Fibroblast of lung (primary cell): ENCODE measurements around the gene C9orf50. TPM values are rescaled to one million over a fixed set of nuclear protein-coding genes. Genes with fewer than 3 reads are reported as not detected.

Experiments used
- DNase-seq, 2 donors: peaks; one replicate each; pipeline versions ENCODE4 v3.0.0 to v3.0.0-alpha.2; 2010; ENCODE audit warnings: low read depth in 2 of 2
- H2AFZ ChIP-seq: 2 replicates; pipeline ENCODE4 v1.5.1; 2012; ENCODE audit warnings: low read length, control low read depth, inconsistent platforms
- H3K27ac ChIP-seq: 2 replicates; pipeline ENCODE4 v1.5.1; 2011; ENCODE audit warnings: low read length, control low read depth; ENCODE audit not compliant: insufficient read depth
- H3K27me3 ChIP-seq: 2 replicates; pipeline ENCODE4 v1.5.1; 2011; ENCODE audit warnings: mild to moderate bottlenecking, low read length; ENCODE audit not compliant: control insufficient read depth, insufficient read depth
- H3K36me3 ChIP-seq: 2 replicates; pipeline ENCODE4 v1.5.1; 2011; ENCODE audit warnings: low read length; ENCODE audit not compliant: control insufficient read depth, insufficient read depth
- H3K4me1 ChIP-seq: 2 replicates; pipeline ENCODE4 v1.5.1; 2011; ENCODE audit warnings: low read length; ENCODE audit not compliant: control insufficient read depth, insufficient read depth; ENCODE audit errors: extremely low read depth
- H3K4me2 ChIP-seq: 2 replicates; pipeline ENCODE4 v1.5.1; 2011; ENCODE audit warnings: low read length, control low read depth; ENCODE audit not compliant: insufficient read depth; ENCODE audit errors: extremely low read depth
- H3K4me3 ChIP-seq, 4 experiments: fragments of 200-600 bp in 1 of 4; sonication (generic) in 1 of 4; replicated peaks in 1 of 4; 2 replicates each; pipeline ENCODE4 v1.5.1; 2011 to 2016; ENCODE audit warnings: low read length in 4 of 4, low read depth in 3 of 4, mild to moderate bottlenecking in 3 of 4, control low read depth in 2 of 4, inconsistent platforms in 1 of 4, mixed read lengths in 1 of 4; ENCODE audit not compliant: insufficient read depth in 1 of 4; ENCODE audit errors: control extremely low read depth in 1 of 4
- H3K79me2 ChIP-seq: 2 replicates; pipeline ENCODE4 v1.5.1; 2012; ENCODE audit warnings: mild to moderate bottlenecking, low read length, inconsistent platforms; ENCODE audit not compliant: control insufficient read depth, insufficient read depth
- H3K9ac ChIP-seq: 2 replicates; pipeline ENCODE4 v1.5.1; 2011; ENCODE audit warnings: mild to moderate bottlenecking, low read length, control low read depth; ENCODE audit not compliant: insufficient read depth
- H3K9me3 ChIP-seq: 2 replicates; pipeline ENCODE4 v1.5.1; 2012; ENCODE audit warnings: low read depth, low read length; ENCODE audit not compliant: control insufficient read depth, insufficient read depth
- H4K20me1 ChIP-seq: 2 replicates; pipeline ENCODE4 v1.5.1; 2011; ENCODE audit warnings: low read length; ENCODE audit not compliant: control insufficient read depth, insufficient read depth; ENCODE audit errors: extremely low read depth
- EZH2 ChIP-seq: IDR thresholded peaks from 2 replicates; pipeline ENCODE4 v1.5.1; 2012; ENCODE audit warnings: low read length, control low read depth, mild to moderate bottlenecking; ENCODE audit errors: missing control alignments
- polyA plus RNA-seq, 2 donors: library from polyadenylated mRNA; depleted of rRNA in 1 of 2; stranded (reverse) in 1 of 2; unstranded in 1 of 2; fragments of >200 nt; gene quantifications; 2 replicates each; pipeline ENCODE4 v1.2.1, GENCODE V29; 2011 to 2012; ENCODE audit warnings: missing spikeins in 1 of 2
- total RNA-seq: library from RNA; depleted of rRNA; stranded (reverse); fragments of >200 nt; gene quantifications from 2 replicates; pipeline ENCODE4 v1.2.1, GENCODE V29; 2014
- TF ChIP-seq, protein P1 (sequence below), 2 donors: IDR thresholded peaks in 1 of 2; conservative IDR thresholded peaks in 1 of 2; 1 replicate in 1 of 2; 2 replicates in 1 of 2; pipeline ENCODE4 v1.5.1; 2011 to 2012; ENCODE audit warnings: low read length in 2 of 2, control low read depth in 1 of 2, inconsistent platforms in 1 of 2, low read depth in 1 of 2, mild to moderate bottlenecking in 1 of 2

C9orf50 gene
- total and polyA plus RNA-seq, 2 donors (not counting 1 experiment from before 2014, with no cell fraction given): 0.16 to 0.17 TPM

DNA sequence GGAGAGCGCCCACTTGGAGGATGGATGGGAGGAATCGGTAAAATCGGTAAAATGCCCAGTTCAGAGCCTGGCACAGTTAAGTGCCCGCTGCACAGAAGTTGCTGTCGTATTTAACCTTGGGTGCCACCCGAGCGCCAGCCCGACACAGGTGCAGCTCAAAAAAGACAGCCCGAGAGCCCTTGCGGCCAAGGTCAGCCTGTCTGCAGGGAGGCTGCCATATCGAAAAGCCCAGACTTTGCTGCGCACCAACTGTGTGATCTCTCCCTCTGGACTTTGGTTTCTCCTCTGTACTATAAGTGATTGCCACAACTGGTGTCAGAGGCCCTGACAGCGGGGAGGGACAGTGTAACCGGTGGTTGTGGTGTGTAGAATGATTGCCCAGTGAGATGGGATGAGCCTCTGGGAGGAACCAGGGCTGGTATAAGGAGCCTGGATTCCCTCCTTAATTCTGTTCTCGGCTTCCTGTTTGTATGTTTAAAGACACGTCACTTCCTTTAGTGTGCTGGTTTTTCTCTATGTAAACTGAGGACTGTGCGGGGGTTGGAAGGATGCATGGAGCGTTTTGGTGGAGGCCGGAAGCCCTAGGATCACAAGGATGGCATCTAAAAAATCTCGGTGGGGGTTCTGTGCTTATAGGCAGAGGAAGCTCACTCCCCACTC is 5.9 kb upstream of the C9orf50 start:
- Histone ChIP-seq H3K4me1 (peaks cover 26% of the 10 kb centered on the region), H3K36me3 (peaks cover 5% of the 10 kb centered on the region), H4K20me1 (no peaks in the 10 kb centered on the region), H3K9me3 (no peaks in the 10 kb centered on the region), H3K79me2 (peaks cover 57% of the 10 kb centered on the region), H3K27ac (peak overlapping the region; percentile 96), H3K9ac (peak overlapping the region; percentile 95), H3K4me2 (peak overlapping the region; percentile 99), H3K27me3 (no peaks in the 10 kb centered on the region), H3K4me3 (peak overlapping the region; percentile 87 to 95 (median 92)), H2AFZ (no peak overlapping the region)
- TF ChIP-seq EZH2: no peak
- peak; percentile 33 to 91 for DNase-seq

DNA sequence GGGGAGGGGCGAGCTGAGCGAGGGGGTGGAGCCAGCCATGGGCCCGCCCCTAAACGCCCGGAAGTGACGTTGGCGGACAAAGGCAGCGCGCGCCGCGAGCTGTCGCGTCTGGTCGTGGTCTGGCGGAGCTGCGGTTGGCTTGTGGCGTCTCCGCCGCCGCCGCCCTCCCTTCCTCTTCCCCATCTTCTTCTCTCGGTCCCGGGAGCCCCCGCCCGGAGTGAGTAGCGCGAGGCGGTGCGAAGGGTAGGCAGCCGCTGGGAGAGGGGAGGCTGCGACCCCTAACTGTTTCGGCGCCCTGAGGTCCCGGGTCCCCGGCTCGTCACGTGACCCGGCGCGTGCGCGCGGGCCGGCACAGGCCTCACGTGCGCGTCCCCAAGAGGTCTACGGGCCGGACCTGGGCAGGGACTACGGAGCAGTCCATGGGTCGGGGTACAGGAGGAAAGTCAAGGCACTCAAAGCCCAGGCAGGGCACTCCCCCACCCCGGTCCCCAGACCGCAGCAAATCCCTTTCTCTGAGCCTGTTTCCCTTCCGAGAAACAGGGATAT is 5.3 kb upstream of the C9orf50 start, which contains the start of gene NTMT1:
Gene NTMT1, plus strand, starts transcription at position 85 of the 546 bp plus-strand sequence. CDS start 6,541 bp downstream, outside the sequence.
- no peak within 1 kb of the TSS for H2AFZ ChIP-seq
- peak within 1 kb of the TSS; percentile 99 for H3K4me2 ChIP-seq
- peak; percentile 73 to 84 for DNase-seq
- H3K27me3 ChIP-seq: no peaks in the 10 kb centered on the region
- peak within 1 kb of the TSS; percentile 96 for H3K27ac ChIP-seq
- H3K9ac ChIP-seq: peak within 1 kb of the TSS; percentile 95
- H3K9me3 ChIP-seq: no peaks in the 10 kb centered on the region
- no peak for TF ChIP-seq EZH2
- TF ChIP-seq, protein P1, sequence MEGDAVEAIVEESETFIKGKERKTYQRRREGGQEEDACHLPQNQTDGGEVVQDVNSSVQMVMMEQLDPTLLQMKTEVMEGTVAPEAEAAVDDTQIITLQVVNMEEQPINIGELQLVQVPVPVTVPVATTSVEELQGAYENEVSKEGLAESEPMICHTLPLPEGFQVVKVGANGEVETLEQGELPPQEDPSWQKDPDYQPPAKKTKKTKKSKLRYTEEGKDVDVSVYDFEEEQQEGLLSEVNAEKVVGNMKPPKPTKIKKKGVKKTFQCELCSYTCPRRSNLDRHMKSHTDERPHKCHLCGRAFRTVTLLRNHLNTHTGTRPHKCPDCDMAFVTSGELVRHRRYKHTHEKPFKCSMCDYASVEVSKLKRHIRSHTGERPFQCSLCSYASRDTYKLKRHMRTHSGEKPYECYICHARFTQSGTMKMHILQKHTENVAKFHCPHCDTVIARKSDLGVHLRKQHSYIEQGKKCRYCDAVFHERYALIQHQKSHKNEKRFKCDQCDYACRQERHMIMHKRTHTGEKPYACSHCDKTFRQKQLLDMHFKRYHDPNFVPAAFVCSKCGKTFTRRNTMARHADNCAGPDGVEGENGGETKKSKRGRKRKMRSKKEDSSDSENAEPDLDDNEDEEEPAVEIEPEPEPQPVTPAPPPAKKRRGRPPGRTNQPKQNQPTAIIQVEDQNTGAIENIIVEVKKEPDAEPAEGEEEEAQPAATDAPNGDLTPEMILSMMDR (conservative IDR thresholded peaks at IDR 0.05 in 1 of 2, IDR thresholded peaks at IDR 0.05 in 1 of 2; ENCODE audit: low read depth in 1 of 2, low read length in 2 of 2): no peak
- H4K20me1 ChIP-seq: no peaks in the 10 kb centered on the region
- H3K4me3 ChIP-seq: peak within 1 kb of the TSS; percentile 87 to 95 (median 92)
- H3K36me3 ChIP-seq: no peaks in the 10 kb centered on the region
- peaks cover 51% of the 10 kb centered on the region for H3K79me2 ChIP-seq
- peaks cover 21% of the 10 kb centered on the region for H3K4me1 ChIP-seq

DNA sequence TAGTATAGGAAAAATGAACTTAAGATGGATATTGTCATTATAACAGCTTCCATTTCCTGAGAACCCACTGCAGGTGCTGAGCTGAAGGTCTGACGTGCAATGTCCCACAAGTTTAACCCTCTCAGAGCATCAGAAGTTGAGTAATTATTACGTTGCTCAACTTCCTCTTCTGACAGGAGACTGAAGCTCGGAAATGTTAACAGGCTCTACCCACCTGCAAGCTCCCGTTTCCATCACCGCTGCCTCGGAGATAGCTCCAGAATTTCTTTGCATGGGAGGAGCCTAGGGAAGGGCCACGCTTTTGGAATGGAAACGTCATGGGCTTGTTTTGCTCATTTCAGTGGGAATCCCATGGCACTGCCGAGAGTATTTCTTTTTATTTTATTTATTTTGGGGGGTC is 4.0 kb upstream of the C9orf50 start:
- Histone ChIP-seq H3K4me1 (peaks cover 19% of the 10 kb centered on the region), H3K27ac (no peak overlapping the region), H3K4me3 (no peak overlapping the region), H3K79me2 (peaks cover 39% of the 10 kb centered on the region), H3K4me2 (no peak overlapping the region), H3K36me3 (no peaks in the 10 kb centered on the region), H3K9me3 (no peaks in the 10 kb centered on the region), H3K9ac (no peak overlapping the region), H4K20me1 (no peaks in the 10 kb centered on the region), H3K27me3 (no peaks in the 10 kb centered on the region), H2AFZ (no peak overlapping the region)
- TF ChIP-seq, protein P1 (conservative IDR thresholded peaks at IDR 0.05 in 1 of 2, IDR thresholded peaks at IDR 0.05 in 1 of 2; ENCODE audit: low read depth in 1 of 2, low read length in 2 of 2): no peak
- no peak for TF ChIP-seq EZH2
- DNase-seq: no peak
